NT2/D1 (cell line): ENCODE data around the gene PPP4R2.

Source experiments
- SUZ12 ChIP-seq: IDR thresholded peaks from 2 replicates; pipeline ENCODE4 v1.6.1; 2011; ENCODE audit not compliant: insufficient read length, insufficient read depth; ENCODE audit errors: extremely low read depth
- YY1 ChIP-seq: IDR thresholded peaks from 2 replicates; pipeline ENCODE4 v1.6.1; 2011; ENCODE audit not compliant: insufficient read length, insufficient read depth
- ZNF274 ChIP-seq: IDR thresholded peaks from 2 replicates; pipeline ENCODE4 v1.6.1; 2011; ENCODE audit warnings: mild to moderate bottlenecking, low read depth, low read length

- TF ChIP-seq YY1 (no peak), ZNF274 (no peak), SUZ12 (no peak)
These were observed 73.3 kb downstream of the PPP4R2 start for GRCh38 chr3:73069775-73070444.
